Duodenal mucosa (tissue), 2 donors: Measurements from ENCODE around the gene AMZ2.
"Not testable (repeated sequence)": the region's sequence is repeated elsewhere in the genome, so short reads cannot be mapped to it uniquely, and the experiment has no call there.

Experiments
- H3K27ac ChIP-seq: one replicate; pipeline ENCODE4 v1.7.0; 2013; ENCODE audit warnings: low read depth, low read length
- H3K27me3 ChIP-seq, 2 donors: one replicate each; pipeline ENCODE4 v1.7.0; 2013; ENCODE audit warnings: low read length in 2 of 2, control low read depth in 1 of 2; ENCODE audit not compliant: insufficient read depth in 2 of 2, control insufficient read depth in 1 of 2
- H3K36me3 ChIP-seq, 2 donors: one replicate each; pipeline ENCODE4 v1.7.0; 2013; ENCODE audit warnings: low read length in 2 of 2, control low read depth in 1 of 2; ENCODE audit not compliant: insufficient read depth in 2 of 2, control insufficient read depth in 1 of 2
- H3K4me1 ChIP-seq, 2 donors: one replicate each; pipeline ENCODE4 v1.7.0; 2013; ENCODE audit warnings: low read length in 2 of 2, control low read depth in 1 of 2; ENCODE audit not compliant: insufficient read depth in 2 of 2, control insufficient read depth in 1 of 2
- H3K4me3 ChIP-seq, 2 donors: one replicate each; pipeline ENCODE4 v1.7.0; 2013; ENCODE audit warnings: low read length in 2 of 2, low read depth in 1 of 2
- H3K9ac ChIP-seq, 2 donors: one replicate each; pipeline ENCODE4 v1.7.0; 2013; ENCODE audit warnings: low read length in 2 of 2, low read depth in 1 of 2
- H3K9me3 ChIP-seq, 2 donors: one replicate each; pipeline ENCODE4 v1.7.0; 2013; ENCODE audit warnings: low read length in 2 of 2, control low read depth in 1 of 2; ENCODE audit not compliant: control insufficient read depth in 1 of 2

Gene AMZ2

GRCh38 chr17:68247445-68248198 lies at the start of gene AMZ2:
TSS of gene AMZ2 (plus strand) at chr17:68248043. CDS start at chr17:68250188, 2,145 bp downstream.
- Histone ChIP-seq H3K9me3 (no peaks in the 10 kb centered on the region), H3K4me1 (peaks cover 6 to 9% of the 10 kb centered on the region in 2 donors), H3K4me3 (peak within 1 kb of the TSS; percentile 75 to 83), H3K27me3 (no peaks in the 10 kb centered on the region), H3K36me3 (no peaks in the 10 kb centered on the region), H3K27ac (peak within 1 kb of the TSS; percentile 93), H3K9ac (peak within 1 kb of the TSS; percentile 79 to 90)

DNA sequence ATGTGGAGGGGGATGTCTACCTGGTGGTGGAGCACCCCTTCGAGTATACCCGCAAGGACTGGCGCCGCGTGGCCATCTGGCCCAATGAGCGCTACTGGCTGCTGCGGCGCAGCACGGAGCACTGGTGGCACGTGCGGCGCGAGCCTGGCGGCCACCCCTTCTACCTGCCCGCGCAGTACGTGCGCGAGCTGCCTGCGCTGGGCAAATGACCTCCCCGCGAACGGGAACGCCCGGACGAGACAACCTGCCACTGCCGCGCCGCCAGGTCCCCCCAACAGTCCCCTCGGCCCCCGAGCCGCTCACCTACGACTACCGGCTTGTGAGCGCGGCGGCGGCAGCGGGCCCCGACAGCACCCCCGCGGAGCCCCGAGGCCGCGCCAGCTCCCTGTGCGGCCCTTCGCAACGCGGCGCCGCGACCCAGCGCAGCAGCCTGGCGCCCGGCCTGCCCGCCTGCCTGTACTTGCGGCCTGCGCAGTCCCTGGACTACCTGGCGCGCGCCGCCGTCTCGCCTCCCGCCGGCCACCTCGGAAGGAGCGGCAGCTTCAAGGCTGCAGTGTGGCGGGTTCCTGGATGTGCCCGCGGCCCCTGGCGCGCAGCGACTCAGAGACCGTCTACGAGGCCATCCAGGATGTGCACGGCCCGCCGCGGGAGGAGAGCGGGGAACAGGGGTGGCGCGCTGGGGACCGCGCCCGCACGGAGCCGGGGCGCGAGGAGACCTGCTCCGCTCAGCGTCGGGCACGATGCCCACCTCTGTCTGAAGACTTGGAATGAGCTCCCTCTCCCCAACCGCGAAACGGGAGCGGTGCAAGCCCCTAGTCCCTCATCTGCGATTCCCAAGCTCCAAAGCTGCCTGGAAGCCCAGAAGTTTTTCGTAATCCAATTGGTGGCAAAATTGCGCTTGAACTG lies 48.7 kb upstream of the AMZ2 start:
- peaks cover 7 to 37% of the 10 kb centered on the region in 2 donors for H3K4me1 ChIP-seq
- no peaks in the 10 kb centered on the region for H3K36me3 ChIP-seq
- peak overlapping the region; percentile 36 to 61 for H3K4me3 ChIP-seq
- H3K9me3 ChIP-seq: no peaks in the 10 kb centered on the region
- H3K27me3 ChIP-seq: peaks cover 43 to 56% of the 10 kb centered on the region in 2 donors
- H3K9ac ChIP-seq: no peak overlapping the region
- H3K27ac ChIP-seq: no peak overlapping the region

DNA sequence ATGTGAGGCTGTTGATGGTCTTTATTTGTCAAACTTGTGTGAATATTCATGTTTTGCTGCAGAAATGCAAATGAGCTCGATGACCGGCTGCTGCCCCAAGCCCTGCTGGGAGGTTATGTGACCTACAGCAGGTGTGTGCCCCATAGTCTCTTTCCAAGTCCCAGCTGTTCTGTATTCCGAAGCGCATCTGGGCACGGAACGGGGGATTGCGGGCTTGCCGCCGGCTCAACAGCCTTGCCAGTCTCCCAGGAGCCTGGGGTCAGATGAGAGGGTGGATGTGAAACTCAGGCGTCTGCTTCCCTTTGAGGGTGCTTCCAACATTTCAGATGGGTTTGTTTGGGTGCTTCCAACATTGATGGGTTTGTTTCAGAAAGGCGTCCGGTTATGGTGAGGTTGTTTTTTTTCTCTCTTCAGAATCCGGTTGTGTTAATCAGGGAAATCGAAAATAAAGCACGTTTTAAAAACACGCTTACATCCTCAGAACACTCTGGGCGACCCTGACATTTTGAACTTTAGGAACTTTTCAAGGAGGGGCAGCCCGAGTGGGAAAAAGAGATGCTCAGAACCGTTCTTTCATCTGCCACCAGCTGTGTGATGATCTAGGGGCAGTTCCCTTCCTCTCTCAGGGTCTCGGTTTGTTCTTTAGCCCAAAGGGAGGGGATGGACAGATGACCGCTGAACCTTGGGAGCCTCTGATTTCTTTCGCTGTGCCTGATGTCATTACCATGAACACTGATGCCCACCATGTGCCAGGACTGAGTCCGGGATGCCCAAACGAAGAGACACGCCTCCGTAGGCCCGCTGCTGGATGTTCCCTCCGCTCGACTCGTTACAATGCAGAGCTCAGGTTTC lies 47.8 kb upstream of the AMZ2 start:
- H3K9ac ChIP-seq: peak overlapping the region in 1 of 2 donors; percentile 47
- H3K4me1 ChIP-seq: peaks cover 10 to 41% of the 10 kb centered on the region in 2 donors
- no peak overlapping the region for H3K27ac ChIP-seq
- H3K4me3 ChIP-seq: peak overlapping the region; percentile 30 to 61
- H3K9me3 ChIP-seq: no peaks in the 10 kb centered on the region
- H3K36me3 ChIP-seq: no peaks in the 10 kb centered on the region
- H3K27me3 ChIP-seq: peaks cover 43 to 55% of the 10 kb centered on the region in 2 donors

- no peaks in the 10 kb centered on the region for H3K9me3 ChIP-seq
- H3K4me1 ChIP-seq: peaks cover 10 to 41% of the 10 kb centered on the region in 2 donors
- peak overlapping the region in 1 of 2 donors; percentile 47 for H3K9ac ChIP-seq
- H3K36me3 ChIP-seq: no peaks in the 10 kb centered on the region
- H3K27me3 ChIP-seq: peaks cover 35 to 47% of the 10 kb centered on the region in 2 donors
- H3K27ac ChIP-seq: no peak overlapping the region
- H3K4me3 ChIP-seq: peak overlapping the region; percentile 30 to 61
Measured at GRCh38 chr17:68200689-68201417, 47.0 kb upstream of the AMZ2 start.

- peaks cover 10 to 41% of the 10 kb centered on the region in 2 donors for H3K4me1 ChIP-seq
- not testable (repeated sequence) for H3K36me3 ChIP-seq, H3K9me3 ChIP-seq, H3K4me3 ChIP-seq, H3K27ac ChIP-seq, H3K9ac ChIP-seq
- peaks cover 35 to 43% of the 10 kb centered on the region in 2 donors for H3K27me3 ChIP-seq
Measured at GRCh38 chr17:68201418-68201771, 46.4 kb upstream of the AMZ2 start.

DNA sequence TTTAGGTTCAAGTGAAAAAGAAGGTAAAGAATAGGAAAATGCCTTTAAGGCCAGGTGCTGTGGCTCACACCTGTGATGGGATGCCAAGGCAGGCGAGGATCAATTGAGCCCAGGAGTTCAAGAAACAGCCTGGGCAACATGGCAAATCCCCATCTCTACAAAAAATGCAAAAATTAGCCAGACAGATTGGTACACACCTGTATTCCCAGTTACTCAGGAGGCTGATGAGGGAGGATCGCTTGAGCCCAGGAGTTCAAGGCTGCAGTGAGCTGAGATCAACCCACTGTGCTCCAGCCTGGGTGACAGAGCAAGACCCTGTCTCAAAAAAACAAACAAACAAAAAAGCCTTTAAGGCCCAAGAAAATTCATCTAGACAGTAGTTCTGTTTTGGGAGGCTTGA lies 45.5 kb upstream of the AMZ2 start:
- H3K27me3 ChIP-seq: peaks cover 31 to 34% of the 10 kb centered on the region in 2 donors
- H3K4me1 ChIP-seq: peaks cover 10 to 32% of the 10 kb centered on the region in 2 donors
- not testable (repeated sequence) for H3K36me3 ChIP-seq

GRCh38 chr17:68204736-68205135 lies 43.1 kb upstream of the AMZ2 start:
- H3K27me3 ChIP-seq: peaks cover 10 to 14% of the 10 kb centered on the region in 2 donors
- peak overlapping the region; percentile 66 to 76 for H3K4me3 ChIP-seq
- H3K36me3 ChIP-seq: no peaks in the 10 kb centered on the region
- no peak overlapping the region for H3K9ac ChIP-seq
- no peak overlapping the region for H3K27ac ChIP-seq
- no peaks in the 10 kb centered on the region for H3K9me3 ChIP-seq
- H3K4me1 ChIP-seq: peaks cover 10 to 16% of the 10 kb centered on the region in 2 donors

More for the DNA sequence above, 45.5 kb upstream of the AMZ2 start:
- not testable (repeated sequence) for H3K4me3 ChIP-seq, H3K9ac ChIP-seq, H3K27ac ChIP-seq, H3K9me3 ChIP-seq

- Histone ChIP-seq H3K4me3 (peak overlapping the region; percentile 66 to 76), H3K9ac (no peak overlapping the region), H3K4me1 (peaks cover 7 to 10% of the 10 kb centered on the region in 2 donors), H3K27ac (peak overlapping the region; percentile 75), H3K27me3 (peaks cover 4 to 8% of the 10 kb centered on the region in 2 donors), H3K36me3 (no peaks in the 10 kb centered on the region), H3K9me3 (no peaks in the 10 kb centered on the region)
Measured at GRCh38 chr17:68205251-68205807, 42.5 kb upstream of the AMZ2 start.
